GM20000 (cell line): ENCODE results near the gene TMEM243.

Experiments used
- DNase-seq: peaks from one replicate; pipeline ENCODE4 v3.0.0; 2012; ENCODE audit warnings: low spot score
- TF ChIP-seq, protein P1 (sequence below): IDR thresholded peaks from 2 replicates; pipeline ENCODE4 v1.5.1; 2012; ENCODE audit warnings: mild to moderate bottlenecking, control low read depth; ENCODE audit errors: extremely low read depth, missing control alignments

Gene TMEM243

DNA sequence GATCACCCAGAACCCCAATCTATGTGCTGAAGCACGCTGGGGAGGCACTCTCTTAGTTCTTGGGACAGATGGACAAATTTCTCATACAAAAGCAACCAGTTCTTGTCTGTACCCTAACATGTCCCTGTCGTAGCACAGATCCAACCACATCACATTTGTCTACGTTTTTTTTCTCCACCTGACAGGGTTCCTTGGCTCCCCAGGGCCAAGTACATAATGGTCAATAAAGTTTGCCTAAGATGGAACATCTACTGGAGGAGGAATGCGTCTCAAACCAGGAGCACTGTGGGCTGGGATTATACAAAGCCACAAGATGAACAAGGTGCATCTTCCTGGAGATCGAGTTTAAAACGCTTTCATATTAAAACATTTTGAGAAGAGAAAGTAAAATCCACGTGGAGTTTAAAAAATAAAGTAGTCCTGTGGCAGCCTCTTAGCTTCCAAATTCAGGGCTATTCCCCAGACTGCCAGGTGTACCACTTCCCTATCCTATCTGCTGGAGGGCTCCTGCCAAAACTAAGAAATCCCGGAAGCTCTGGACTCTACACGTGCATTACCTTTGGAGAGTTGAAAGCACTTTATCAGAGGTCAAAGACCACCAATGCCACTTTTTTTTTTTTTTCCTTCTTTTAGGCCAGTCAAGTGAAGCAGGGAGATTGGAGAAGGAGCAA lies 1.4 kb downstream of the TMEM243 start:
- TF ChIP-seq, protein P1, sequence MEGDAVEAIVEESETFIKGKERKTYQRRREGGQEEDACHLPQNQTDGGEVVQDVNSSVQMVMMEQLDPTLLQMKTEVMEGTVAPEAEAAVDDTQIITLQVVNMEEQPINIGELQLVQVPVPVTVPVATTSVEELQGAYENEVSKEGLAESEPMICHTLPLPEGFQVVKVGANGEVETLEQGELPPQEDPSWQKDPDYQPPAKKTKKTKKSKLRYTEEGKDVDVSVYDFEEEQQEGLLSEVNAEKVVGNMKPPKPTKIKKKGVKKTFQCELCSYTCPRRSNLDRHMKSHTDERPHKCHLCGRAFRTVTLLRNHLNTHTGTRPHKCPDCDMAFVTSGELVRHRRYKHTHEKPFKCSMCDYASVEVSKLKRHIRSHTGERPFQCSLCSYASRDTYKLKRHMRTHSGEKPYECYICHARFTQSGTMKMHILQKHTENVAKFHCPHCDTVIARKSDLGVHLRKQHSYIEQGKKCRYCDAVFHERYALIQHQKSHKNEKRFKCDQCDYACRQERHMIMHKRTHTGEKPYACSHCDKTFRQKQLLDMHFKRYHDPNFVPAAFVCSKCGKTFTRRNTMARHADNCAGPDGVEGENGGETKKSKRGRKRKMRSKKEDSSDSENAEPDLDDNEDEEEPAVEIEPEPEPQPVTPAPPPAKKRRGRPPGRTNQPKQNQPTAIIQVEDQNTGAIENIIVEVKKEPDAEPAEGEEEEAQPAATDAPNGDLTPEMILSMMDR: no peak
- DNase-seq: no peak

DNA sequence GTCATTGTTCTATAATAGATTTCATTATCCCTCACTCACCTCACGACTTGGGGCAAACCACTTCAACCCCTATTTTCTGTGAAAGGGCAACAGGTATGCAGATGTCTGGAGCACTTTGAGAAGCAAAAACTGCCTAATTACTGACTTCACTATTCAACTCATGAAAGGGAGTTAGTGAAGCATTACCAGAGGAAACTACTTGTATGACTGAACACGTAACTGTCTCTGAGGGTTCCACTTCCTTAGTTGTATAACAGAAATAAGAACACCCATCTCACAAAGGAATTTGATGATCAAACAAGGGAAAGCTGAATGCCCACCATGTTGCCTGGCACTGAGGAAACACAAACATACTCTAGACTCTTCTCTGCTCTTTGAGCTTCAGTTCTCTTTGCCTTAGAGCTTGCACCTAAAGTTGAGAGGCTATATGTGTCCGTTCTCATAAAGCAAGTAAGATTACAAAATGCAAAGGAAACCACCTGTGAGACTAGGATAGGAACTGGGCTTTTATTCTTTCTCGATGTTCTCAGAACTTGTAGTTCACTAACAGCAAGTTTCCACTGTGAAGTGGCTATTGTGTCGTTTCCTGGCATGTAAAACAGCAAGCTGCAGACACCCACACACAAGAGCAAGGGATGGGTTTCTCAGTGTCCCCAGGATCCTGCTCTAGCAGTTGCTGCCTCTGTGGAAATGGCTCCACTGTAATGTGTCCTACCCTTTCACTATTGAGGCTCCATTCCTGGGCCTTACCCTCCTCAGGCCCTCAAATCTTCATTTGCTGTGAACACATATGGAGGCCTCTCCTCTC lies 2.6 kb downstream of the TMEM243 start:
- TF ChIP-seq, protein P1: no peak
- peak; percentile 75 for DNase-seq

DNA sequence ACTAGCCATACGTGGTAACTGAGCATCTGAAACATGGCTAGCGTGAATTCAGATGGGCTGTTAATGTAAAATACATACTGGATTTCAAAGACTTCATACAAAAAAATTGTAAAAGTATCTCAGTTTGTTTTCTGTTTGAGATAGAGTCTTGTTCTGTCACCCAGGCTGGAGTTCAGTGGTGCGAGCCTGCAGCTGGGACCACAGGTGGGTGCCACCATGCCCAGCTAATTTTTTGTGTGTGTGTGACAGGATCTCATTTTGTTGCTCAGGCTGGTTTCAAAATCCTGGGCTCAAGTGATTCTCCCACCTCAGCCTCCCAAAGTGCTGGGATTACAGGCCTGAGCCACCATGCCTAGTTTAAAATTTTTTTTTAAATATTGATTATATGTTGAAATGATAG lies 4.5 kb downstream of the TMEM243 start:
- no peak for DNase-seq
- TF ChIP-seq, protein P1: no peak

DNA sequence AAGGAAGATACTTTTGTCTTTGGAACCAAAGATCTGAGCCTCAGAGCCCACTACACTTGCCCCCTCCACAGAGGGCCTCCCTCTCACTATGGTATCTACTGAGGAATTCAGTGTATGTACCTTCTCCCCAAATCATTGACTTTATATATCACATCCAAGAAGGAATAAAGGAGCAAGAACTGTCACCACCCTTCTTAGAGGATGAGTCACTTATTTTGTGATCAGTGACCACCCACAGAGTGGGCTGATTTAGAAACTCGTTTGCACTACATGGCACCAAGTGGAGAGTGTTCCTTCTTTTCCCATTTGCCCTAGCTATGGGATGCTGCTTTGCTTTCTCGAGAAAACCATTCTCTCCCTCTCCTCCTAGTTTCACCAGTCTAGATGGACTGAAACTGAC lies 5.7 kb downstream of the TMEM243 start:
- DNase-seq: no peak
- TF ChIP-seq, protein P1: no peak

- no peak for DNase-seq
- TF ChIP-seq, protein P1: no peak
Observed at GRCh38 chr7:87213252-87213651, 6.3 kb downstream of the TMEM243 start.

- TF ChIP-seq, protein P1: no peak
- no peak for DNase-seq
Observed at GRCh38 chr7:87212498-87212897, 7.0 kb downstream of the TMEM243 start.

DNA sequence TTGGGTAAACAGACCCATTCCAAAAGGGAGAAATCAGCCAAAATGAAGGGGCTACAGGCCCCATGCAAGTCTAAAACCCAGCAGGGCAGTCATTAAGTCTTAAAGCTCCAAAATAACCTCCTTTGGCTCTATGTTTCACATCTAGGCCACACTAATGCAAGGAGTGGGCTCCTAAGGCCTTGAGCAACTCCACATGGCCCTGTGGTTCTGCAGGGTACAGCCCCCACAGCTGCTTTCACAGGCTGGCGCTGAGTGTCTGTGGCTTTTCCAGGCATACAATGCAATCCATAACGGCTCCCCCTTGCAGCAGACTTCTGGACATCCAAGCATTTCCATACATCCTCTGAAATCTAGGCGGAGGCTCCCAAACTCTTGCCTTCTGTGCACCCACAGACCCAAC lies 9.0 kb downstream of the TMEM243 start:
- no peak for DNase-seq
- TF ChIP-seq, protein P1: no peak
